Islet of Langerhans (tissue), 1 donor: ENCODE measurements around the gene KIRREL3.

Source experiments
- FAIRE-seq: peaks from one replicate; lab custom pipeline; 2011; peaks lifted over from hg19 to GRCh38; lab: Jason Lieb, UNC

KIRREL3 gene

GRCh38 chr11:126997196-126997595 is 3.4 kb downstream of the KIRREL3 start:
- FAIRE-seq = no peak

- FAIRE-seq = no peak
Observed at GRCh38 chr11:126996036-126996804, 4.3 kb downstream of the KIRREL3 start.

- no peak for FAIRE-seq
Observed at GRCh38 chr11:126993599-126993998, 7.0 kb downstream of the KIRREL3 start.

GRCh38 chr11:126992804-126993111 is 7.8 kb downstream of the KIRREL3 start:
- FAIRE-seq = no peak

- FAIRE-seq = no peak
Observed at GRCh38 chr11:126992065-126992803, 8.3 kb downstream of the KIRREL3 start.

GRCh38 chr11:126991596-126991995 is 9.0 kb downstream of the KIRREL3 start:
- no peak for FAIRE-seq

GRCh38 chr11:126990716-126991480 is 9.7 kb downstream of the KIRREL3 start:
- no peak for FAIRE-seq

- no peak for FAIRE-seq
Observed at GRCh38 chr11:126989942-126990715, 10.4 kb downstream of the KIRREL3 start.

- no peak for FAIRE-seq
Observed at GRCh38 chr11:126988655-126989054, 11.9 kb downstream of the KIRREL3 start.

GRCh38 chr11:126981635-126982034 is 18.9 kb downstream of the KIRREL3 start:
- FAIRE-seq = no peak

GRCh38 chr11:126978911-126979310 is 21.7 kb downstream of the KIRREL3 start:
- FAIRE-seq = no peak

- no peak for FAIRE-seq
Observed at GRCh38 chr11:126978165-126978564, 22.4 kb downstream of the KIRREL3 start.

GRCh38 chr11:126973051-126973450 is 27.5 kb downstream of the KIRREL3 start:
- FAIRE-seq = no peak

- no peak for FAIRE-seq
Observed at GRCh38 chr11:126971305-126971704, 29.3 kb downstream of the KIRREL3 start.

GRCh38 chr11:126969865-126970479 is 30.6 kb downstream of the KIRREL3 start:
- peak; percentile 97 for FAIRE-seq

- FAIRE-seq = no peak
Observed at GRCh38 chr11:126968915-126969314, 31.7 kb downstream of the KIRREL3 start.

- FAIRE-seq = no peak
Observed at GRCh38 chr11:126965331-126965730, 35.2 kb downstream of the KIRREL3 start.

- no peak for FAIRE-seq
Observed at GRCh38 chr11:126963603-126964363, 36.8 kb downstream of the KIRREL3 start.

GRCh38 chr11:126963115-126963514 is 37.5 kb downstream of the KIRREL3 start:
- FAIRE-seq = no peak

- FAIRE-seq = no peak
Observed at GRCh38 chr11:126959700-126960099, 40.9 kb downstream of the KIRREL3 start.

GRCh38 chr11:126956635-126957034 is 43.9 kb downstream of the KIRREL3 start:
- no peak for FAIRE-seq
